ENCODE data around the gene TMEM232. TPM values are rescaled to one million over a fixed set of nuclear protein-coding genes. Genes with fewer than 3 reads are reported as not detected.

Gene TMEM232
- total and polyA plus RNA-seq, 7 donors = 0.25 to 1.4 (median 0.58) TPM

DNA sequence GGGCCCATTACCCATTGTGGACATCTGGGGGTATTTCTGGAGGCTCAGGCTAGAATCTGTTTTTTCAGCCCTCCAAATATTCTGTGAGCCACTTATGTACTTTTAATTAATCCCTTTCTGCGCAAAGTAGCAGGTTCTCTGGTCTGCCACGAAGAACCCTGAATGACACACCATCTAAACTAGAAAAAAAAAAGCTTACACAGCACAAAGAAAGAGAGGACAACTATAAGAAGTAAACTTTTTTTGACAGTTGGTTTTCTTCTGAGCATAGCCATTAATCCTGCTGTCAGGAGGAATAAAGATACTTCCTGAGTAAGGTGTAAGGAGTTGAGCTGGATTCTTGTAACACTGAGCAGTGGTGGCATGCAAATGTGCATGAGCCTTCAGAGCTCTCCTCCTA lies 327.5 kb downstream of the TMEM232 start:
- ATAC-seq = no peak
- intact Hi-C loops (cut with DNase I) = no loop called here
- H3K36me3 ChIP-seq (ENCODE audit: insufficient read depth in 1 of 2, low read depth in 1 of 2) = no peaks in the 10 kb centered on the region
- no peak for DNase-seq
- H3K9me3 ChIP-seq = no peaks in the 10 kb centered on the region
- no peak overlapping the region for H3K4me3 ChIP-seq
- no peak overlapping the region for H3K27ac ChIP-seq
- no peaks in the 10 kb centered on the region for H3K27me3 ChIP-seq (ENCODE audit: insufficient read depth in 3 of 3, low read length in 2 of 3)
- no peaks in the 10 kb centered on the region for H3K4me1 ChIP-seq
- 85 to 98% (median 85%) methylated on average over 2 of the region's 2 CpGs for WGBS, 3 donors
- TF ChIP-seq, protein P1, sequence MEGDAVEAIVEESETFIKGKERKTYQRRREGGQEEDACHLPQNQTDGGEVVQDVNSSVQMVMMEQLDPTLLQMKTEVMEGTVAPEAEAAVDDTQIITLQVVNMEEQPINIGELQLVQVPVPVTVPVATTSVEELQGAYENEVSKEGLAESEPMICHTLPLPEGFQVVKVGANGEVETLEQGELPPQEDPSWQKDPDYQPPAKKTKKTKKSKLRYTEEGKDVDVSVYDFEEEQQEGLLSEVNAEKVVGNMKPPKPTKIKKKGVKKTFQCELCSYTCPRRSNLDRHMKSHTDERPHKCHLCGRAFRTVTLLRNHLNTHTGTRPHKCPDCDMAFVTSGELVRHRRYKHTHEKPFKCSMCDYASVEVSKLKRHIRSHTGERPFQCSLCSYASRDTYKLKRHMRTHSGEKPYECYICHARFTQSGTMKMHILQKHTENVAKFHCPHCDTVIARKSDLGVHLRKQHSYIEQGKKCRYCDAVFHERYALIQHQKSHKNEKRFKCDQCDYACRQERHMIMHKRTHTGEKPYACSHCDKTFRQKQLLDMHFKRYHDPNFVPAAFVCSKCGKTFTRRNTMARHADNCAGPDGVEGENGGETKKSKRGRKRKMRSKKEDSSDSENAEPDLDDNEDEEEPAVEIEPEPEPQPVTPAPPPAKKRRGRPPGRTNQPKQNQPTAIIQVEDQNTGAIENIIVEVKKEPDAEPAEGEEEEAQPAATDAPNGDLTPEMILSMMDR (IDR thresholded peaks at IDR 0.05) = no peak

DNA sequence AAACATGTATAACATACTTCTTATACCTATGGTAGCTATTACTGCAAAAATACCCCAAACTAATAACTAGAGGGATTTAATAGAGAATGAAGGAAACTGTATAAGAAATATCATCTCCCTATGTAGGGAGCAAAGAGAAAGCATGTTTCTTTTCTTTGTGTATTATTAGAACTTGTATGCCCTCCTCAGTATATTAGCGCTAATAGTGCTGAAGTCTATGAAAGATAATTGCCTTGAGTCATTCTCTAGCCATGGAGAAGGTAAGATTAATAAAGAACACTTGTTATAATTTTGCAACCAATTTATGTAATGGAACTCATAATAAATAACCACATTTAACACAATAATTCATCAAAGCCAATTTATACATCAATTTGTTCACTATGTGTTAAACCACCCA lies 329.2 kb downstream of the TMEM232 start:
- H3K27ac ChIP-seq = no peak overlapping the region
- no peaks in the 10 kb centered on the region for H3K9me3 ChIP-seq
- 92 to 100% (median 97%) methylated on average over 1 of the region's 1 CpG for WGBS, 3 donors
- H3K4me1 ChIP-seq = no peaks in the 10 kb centered on the region
- no peaks in the 10 kb centered on the region for H3K27me3 ChIP-seq (ENCODE audit: insufficient read depth in 3 of 3, low read length in 2 of 3)
- H3K36me3 ChIP-seq (ENCODE audit: insufficient read depth in 1 of 2, low read depth in 1 of 2) = no peaks in the 10 kb centered on the region
- TF ChIP-seq, protein P1 (IDR thresholded peaks at IDR 0.05) = no peak
- no peak for DNase-seq
- no peak overlapping the region for H3K4me3 ChIP-seq
- intact Hi-C loops (cut with DNase I) = no loop called here
- no peak for ATAC-seq

DNA sequence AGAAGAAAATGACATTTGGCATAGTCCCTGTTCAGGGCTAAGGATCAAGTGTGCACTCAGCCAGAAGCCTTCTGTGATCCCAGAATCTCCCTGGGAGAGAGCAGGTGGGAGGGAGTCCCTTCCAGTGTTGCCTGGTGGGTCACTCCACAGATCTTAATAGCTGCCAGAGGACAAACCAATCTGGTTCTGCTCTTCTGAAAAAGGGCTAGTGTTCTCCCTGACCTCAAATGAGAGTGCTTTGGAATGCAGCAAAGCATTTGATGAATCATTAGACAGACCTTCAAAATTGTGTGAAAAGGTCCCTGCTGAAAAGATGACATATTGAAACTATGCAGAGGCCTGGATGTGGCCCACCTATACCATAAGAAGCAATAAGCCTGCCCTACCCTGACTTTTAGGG lies 339.7 kb downstream of the TMEM232 start:
- no peak for DNase-seq
- H3K9me3 ChIP-seq = no peaks in the 10 kb centered on the region
- no peak overlapping the region for H3K4me3 ChIP-seq
- no peaks in the 10 kb centered on the region for H3K36me3 ChIP-seq (ENCODE audit: insufficient read depth in 1 of 2, low read depth in 1 of 2)
- no peaks in the 10 kb centered on the region for H3K27me3 ChIP-seq (ENCODE audit: insufficient read depth in 3 of 3, low read length in 2 of 3)
- TF ChIP-seq, protein P1 (IDR thresholded peaks at IDR 0.05) = no peak
- no peak overlapping the region for H3K27ac ChIP-seq
- ATAC-seq = no peak
- H3K4me1 ChIP-seq = no peaks in the 10 kb centered on the region
- intact Hi-C loops (cut with DNase I) = no loop called here

DNA sequence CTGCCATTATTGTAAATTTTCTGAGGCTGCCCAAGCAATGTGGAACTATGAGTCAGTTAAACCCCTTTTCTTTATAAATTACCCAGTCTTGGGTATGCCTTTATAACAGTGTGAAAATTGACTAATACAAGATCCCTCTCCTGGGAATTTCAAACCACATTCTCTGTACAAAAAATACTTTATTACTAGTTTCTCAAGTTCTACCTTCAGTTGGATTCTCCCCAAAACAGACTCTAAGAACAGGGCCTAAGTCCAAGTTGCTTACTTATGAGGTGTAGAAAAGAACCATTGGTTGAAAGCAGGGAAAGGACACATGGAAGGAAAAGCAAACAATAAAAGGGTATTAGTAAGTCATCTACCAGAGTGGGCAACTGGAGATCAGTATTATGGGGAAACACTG lies 343.2 kb downstream of the TMEM232 start:
- Histone ChIP-seq H3K27me3 (ENCODE audit: insufficient read depth in 3 of 3, low read length in 2 of 3) (no peaks in the 10 kb centered on the region), H3K4me3 (no peak overlapping the region), H3K4me1 (no peaks in the 10 kb centered on the region), H3K9me3 (no peaks in the 10 kb centered on the region), H3K36me3 (ENCODE audit: insufficient read depth in 1 of 2, low read depth in 1 of 2) (no peaks in the 10 kb centered on the region), H3K27ac (no peak overlapping the region)
- TF ChIP-seq, protein P1 (IDR thresholded peaks at IDR 0.05) = no peak
- ATAC-seq = no peak
- no peak for DNase-seq
- intact Hi-C loops (cut with DNase I) = no loop called here

DNA sequence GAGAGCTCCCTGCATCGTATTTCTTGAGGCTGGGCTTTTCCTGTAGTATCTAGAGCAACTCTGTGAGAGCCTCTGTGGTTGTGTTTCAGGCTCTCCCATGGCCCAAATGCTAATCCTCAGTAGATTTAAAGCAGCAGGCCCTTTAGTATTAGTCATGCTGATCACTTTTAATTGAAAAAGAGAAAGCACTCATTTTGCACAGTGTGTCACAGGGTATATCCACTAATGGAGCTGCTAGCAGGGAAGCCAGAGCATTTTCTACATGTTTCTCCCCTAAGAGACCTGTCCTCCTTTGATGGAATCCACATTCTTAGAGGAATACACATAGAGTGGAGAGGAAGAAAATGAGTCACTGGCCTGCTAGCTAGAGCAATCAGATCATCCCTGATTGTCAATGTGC lies 348.5 kb downstream of the TMEM232 start:
- intact Hi-C loops (cut with DNase I) = no loop called here
- Histone ChIP-seq H3K27me3 (ENCODE audit: insufficient read depth in 3 of 3, low read length in 2 of 3) (no peaks in the 10 kb centered on the region), H3K27ac (no peak overlapping the region), H3K36me3 (ENCODE audit: insufficient read depth in 1 of 2, low read depth in 1 of 2) (no peaks in the 10 kb centered on the region), H3K4me1 (no peaks in the 10 kb centered on the region), H3K9me3 (no peaks in the 10 kb centered on the region), H3K4me3 (no peak overlapping the region)
- WGBS, 3 donors = 10 to 23% (median 16%) methylated on average over 1 of the region's 1 CpG
- no peak for ATAC-seq
- DNase-seq = no peak
- TF ChIP-seq, protein P1 (IDR thresholded peaks at IDR 0.05) = no peak

Measured in psoas muscle (tissue), 8 donors.